Subcutaneous abdominal adipose tissue (tissue), 5 donors: ENCODE results near the gene AGO1.
"Not testable (repeated sequence)": the region's sequence is repeated elsewhere in the genome, so short reads cannot be mapped to it uniquely, and the experiment has no call there.

Source experiments
- H3K27ac ChIP-seq: one replicate; pipeline ENCODE4 v1.7.0; 2013; ENCODE audit warnings: low read depth, mild to moderate bottlenecking, inconsistent platforms, low read length, moderate library complexity
- H3K27me3 ChIP-seq, 5 donors: one replicate each; pipeline ENCODE4 v1.7.0; 2013; ENCODE audit warnings: low read length in 5 of 5, inconsistent platforms in 1 of 5; ENCODE audit not compliant: control insufficient read depth in 5 of 5, insufficient read depth in 4 of 5
- H3K36me3 ChIP-seq, 5 donors: one replicate each; pipeline ENCODE4 v1.7.0; 2013; ENCODE audit warnings: low read length in 5 of 5; ENCODE audit not compliant: control insufficient read depth in 5 of 5, insufficient read depth in 5 of 5
- H3K4me1 ChIP-seq, 5 donors: one replicate each; pipeline ENCODE4 v1.7.0; 2013; ENCODE audit warnings: low read length in 5 of 5, mild to moderate bottlenecking in 3 of 5, moderate library complexity in 1 of 5; ENCODE audit not compliant: control insufficient read depth in 5 of 5, insufficient read depth in 5 of 5
- H3K4me3 ChIP-seq, 5 donors: one replicate each; pipeline ENCODE4 v1.7.0; 2013; ENCODE audit warnings: low read length in 5 of 5, low read depth in 1 of 5
- H3K9ac ChIP-seq, 5 donors: one replicate each; pipeline ENCODE4 v1.7.0; 2013; ENCODE audit warnings: low read length in 5 of 5, mild to moderate bottlenecking in 4 of 5, moderate library complexity in 3 of 5
- H3K9me3 ChIP-seq, 5 donors: one replicate each; pipeline ENCODE4 v1.7.0; 2013; ENCODE audit warnings: low read length in 5 of 5; ENCODE audit not compliant: control insufficient read depth in 5 of 5
- donor health status: healthy.
- donor health status: healthy.
- donor health status: healthy.
- donor health status: healthy.
- donor health status: healthy.

AGO1 gene

GRCh38 chr1:35958558-35958957, 75.5 kb downstream of the AGO1 start:
- Histone ChIP-seq H3K36me3 (peaks cover 0 to 2% (median 0%) of the 10 kb centered on the region in 5 donors), H3K4me3 (no peak overlapping the region), H3K27ac (no peak overlapping the region), H3K4me1 (no peaks in the 10 kb centered on the region), H3K27me3 (no peaks in the 10 kb centered on the region), H3K9me3 (no peaks in the 10 kb centered on the region), H3K9ac (no peak overlapping the region)

DNA sequence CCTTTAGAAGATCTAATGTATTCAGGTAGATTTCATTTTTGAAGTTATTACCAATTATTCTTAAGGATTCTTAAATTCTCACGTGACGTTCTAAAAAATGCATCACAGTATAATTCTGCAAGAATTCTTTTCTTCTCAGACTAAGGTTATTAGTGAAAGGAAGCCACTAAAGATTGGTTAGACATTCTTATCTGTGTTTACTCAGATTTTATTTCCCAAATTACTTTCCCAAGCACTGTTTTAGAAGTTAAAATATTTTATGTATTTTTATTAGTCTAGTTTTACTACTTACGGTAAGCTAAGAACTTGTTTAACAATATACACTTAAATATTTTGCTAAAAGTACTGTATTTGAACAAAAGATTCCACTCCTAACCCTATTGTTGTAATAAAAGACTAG, 76.3 kb downstream of the AGO1 start:
- no peak overlapping the region for H3K9ac ChIP-seq
- H3K27ac ChIP-seq = no peak overlapping the region
- no peaks in the 10 kb centered on the region for H3K9me3 ChIP-seq
- peaks cover 0 to 2% (median 0%) of the 10 kb centered on the region in 5 donors for H3K36me3 ChIP-seq
- no peak overlapping the region for H3K4me3 ChIP-seq
- no peaks in the 10 kb centered on the region for H3K4me1 ChIP-seq
- H3K27me3 ChIP-seq = no peaks in the 10 kb centered on the region

- Histone ChIP-seq H3K4me3 (no peak overlapping the region), H3K27ac (no peak overlapping the region), H3K9ac (no peak overlapping the region), H3K27me3 (no peaks in the 10 kb centered on the region), H3K36me3 (peaks cover 0 to 5% (median 3%) of the 10 kb centered on the region in 5 donors), H3K9me3 (no peaks in the 10 kb centered on the region), H3K4me1 (no peaks in the 10 kb centered on the region)
Measured at GRCh38 chr1:35962952-35963351, 79.9 kb downstream of the AGO1 start.

DNA sequence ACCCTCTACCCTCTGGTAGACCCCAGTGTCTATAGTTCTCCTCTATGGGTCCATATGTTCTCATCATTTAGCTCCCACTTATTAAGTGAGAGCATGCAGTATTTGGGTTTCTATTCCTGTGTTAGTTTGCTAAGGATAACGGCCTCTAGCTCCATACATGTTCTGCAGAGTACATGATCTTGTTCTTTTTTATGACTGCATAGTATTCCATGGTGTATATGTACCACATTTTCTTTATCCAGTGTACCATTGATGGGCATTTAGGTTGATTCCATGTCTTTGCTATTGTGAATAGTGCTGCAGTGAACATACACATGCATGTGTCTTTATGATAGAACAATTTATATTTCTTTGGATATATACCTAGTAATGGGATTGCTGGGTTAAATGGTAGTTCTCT, 81.3 kb downstream of the AGO1 start:
- not testable (repeated sequence) for H3K9me3 ChIP-seq, H3K27me3 ChIP-seq, H3K4me1 ChIP-seq, H3K27ac ChIP-seq, H3K4me3 ChIP-seq, H3K9ac ChIP-seq
- peaks cover 2 to 16% (median 7%) of the 10 kb centered on the region in 5 donors for H3K36me3 ChIP-seq

DNA sequence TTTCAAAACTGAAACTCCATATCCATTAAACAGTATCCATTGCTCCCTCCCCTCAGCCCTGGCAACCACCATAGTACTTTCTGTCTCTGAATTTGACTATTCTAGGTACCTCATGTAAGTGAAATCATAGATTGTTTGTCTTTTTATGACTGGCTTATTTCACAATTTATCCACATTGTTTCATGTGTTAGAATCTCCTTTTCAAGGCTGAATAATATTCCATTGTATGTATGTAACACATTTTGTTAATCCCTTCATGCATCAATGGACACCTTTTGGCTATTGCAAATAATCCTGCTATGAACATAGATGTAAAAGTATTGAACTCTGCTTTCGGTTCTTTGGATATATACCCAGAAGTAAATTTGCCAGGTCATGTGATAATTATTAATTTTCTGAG, 85.4 kb downstream of the AGO1 start:
- H3K4me1 ChIP-seq = no peaks in the 10 kb centered on the region
- peaks cover 12 to 26% (median 18%) of the 10 kb centered on the region in 5 donors for H3K36me3 ChIP-seq

DNA sequence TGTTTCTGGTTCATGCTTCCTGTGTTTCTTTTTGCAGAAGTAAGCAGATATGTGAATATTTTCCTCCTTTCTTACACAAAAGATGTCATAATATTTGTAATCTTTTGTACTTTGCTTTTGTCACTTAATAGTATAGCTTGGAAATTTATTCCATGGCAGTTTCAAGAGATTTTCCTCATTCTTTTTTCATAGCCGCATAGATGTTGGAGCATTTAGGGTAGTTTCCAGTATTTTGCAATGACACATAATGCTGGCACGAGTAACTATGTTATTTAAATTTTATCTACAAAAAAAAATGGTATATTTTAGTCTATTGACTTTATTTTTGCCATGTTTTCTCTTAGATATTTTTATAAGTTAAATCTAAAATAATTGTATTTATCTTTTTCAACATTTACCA, 88.6 kb downstream of the AGO1 start:
- H3K4me3 ChIP-seq = no peak overlapping the region
- H3K27me3 ChIP-seq = no peaks in the 10 kb centered on the region
- peaks cover 19 to 42% (median 27%) of the 10 kb centered on the region in 5 donors for H3K36me3 ChIP-seq
- no peak overlapping the region for H3K27ac ChIP-seq
- no peak overlapping the region for H3K9ac ChIP-seq
- no peaks in the 10 kb centered on the region for H3K9me3 ChIP-seq
- H3K4me1 ChIP-seq = no peaks in the 10 kb centered on the region

More for the DNA sequence above, 85.4 kb downstream of the AGO1 start:
- Histone ChIP-seq H3K4me3 (no peak overlapping the region), H3K9me3 (no peaks in the 10 kb centered on the region), H3K27ac (no peak overlapping the region), H3K9ac (no peak overlapping the region), H3K27me3 (no peaks in the 10 kb centered on the region)

GRCh38 chr1:35972631-35973030, 89.6 kb downstream of the AGO1 start:
- not testable (repeated sequence) for H3K9ac ChIP-seq, H3K4me3 ChIP-seq, H3K27ac ChIP-seq, H3K9me3 ChIP-seq, H3K27me3 ChIP-seq, H3K4me1 ChIP-seq
- H3K36me3 ChIP-seq = peaks cover 19 to 40% (median 30%) of the 10 kb centered on the region in 5 donors

GRCh38 chr1:35980090-35980489, 97.1 kb downstream of the AGO1 start:
- no peaks in the 10 kb centered on the region for H3K27me3 ChIP-seq
- H3K9me3 ChIP-seq = no peaks in the 10 kb centered on the region
- no peak overlapping the region for H3K27ac ChIP-seq
- H3K4me3 ChIP-seq = no peak overlapping the region
- H3K4me1 ChIP-seq = no peaks in the 10 kb centered on the region
- H3K36me3 ChIP-seq = peaks cover 12 to 25% (median 20%) of the 10 kb centered on the region in 5 donors
- no peak overlapping the region for H3K9ac ChIP-seq
